Adrenal gland (tissue), 5 donors: ENCODE measurements around the gene SZRD1.

Source experiments
- POLR2A ChIP-seq, 2 donors: fragments of 450-650 bp; IDR thresholded peaks; one replicate each; pipeline ENCODE4 v1.6.1; 2017; ENCODE audit warnings: antibody characterized with exemption in 2 of 2, mild to moderate bottlenecking in 2 of 2, moderate library complexity in 1 of 2
- TF ChIP-seq, protein P1 (sequence below), 6 experiments: fragments of 450-650 bp in 4 of 6; fragments of 200-600 bp in 2 of 6; sonication (generic) in 1 of 6; IDR thresholded peaks; 1 replicate in 5 of 6; 2 replicates in 1 of 6; pipeline versions ENCODE4 v1.5.1 to v1.8.0; 2016 to 2021; ENCODE audit warnings: antibody characterized with exemption in 6 of 6, mild to moderate bottlenecking in 2 of 6, moderate library complexity in 1 of 6
- donor health status: DM: no; HTN: no; CAD: no.

DNA sequence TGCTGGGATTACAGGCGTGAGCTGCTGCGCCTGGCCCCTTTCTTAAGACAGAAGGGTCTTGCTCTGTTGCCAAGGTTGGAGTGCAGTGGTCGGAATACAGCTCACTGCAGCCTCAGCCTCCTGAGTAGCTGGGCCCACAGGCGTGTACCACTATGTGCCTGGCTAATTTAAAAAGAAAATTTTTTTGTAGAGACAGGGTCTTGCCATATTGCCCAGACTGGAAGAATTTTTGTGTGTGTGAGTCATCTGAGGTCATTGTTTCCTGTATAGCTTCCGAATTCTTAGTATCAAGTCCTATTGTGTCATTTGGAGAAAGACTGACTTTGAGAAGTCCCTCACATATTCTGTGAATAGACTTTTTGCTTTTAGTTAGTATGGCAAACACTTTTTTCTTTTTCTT lies 4.7 kb downstream of the SZRD1 start:
- TF ChIP-seq, protein P1, sequence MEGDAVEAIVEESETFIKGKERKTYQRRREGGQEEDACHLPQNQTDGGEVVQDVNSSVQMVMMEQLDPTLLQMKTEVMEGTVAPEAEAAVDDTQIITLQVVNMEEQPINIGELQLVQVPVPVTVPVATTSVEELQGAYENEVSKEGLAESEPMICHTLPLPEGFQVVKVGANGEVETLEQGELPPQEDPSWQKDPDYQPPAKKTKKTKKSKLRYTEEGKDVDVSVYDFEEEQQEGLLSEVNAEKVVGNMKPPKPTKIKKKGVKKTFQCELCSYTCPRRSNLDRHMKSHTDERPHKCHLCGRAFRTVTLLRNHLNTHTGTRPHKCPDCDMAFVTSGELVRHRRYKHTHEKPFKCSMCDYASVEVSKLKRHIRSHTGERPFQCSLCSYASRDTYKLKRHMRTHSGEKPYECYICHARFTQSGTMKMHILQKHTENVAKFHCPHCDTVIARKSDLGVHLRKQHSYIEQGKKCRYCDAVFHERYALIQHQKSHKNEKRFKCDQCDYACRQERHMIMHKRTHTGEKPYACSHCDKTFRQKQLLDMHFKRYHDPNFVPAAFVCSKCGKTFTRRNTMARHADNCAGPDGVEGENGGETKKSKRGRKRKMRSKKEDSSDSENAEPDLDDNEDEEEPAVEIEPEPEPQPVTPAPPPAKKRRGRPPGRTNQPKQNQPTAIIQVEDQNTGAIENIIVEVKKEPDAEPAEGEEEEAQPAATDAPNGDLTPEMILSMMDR (IDR thresholded peaks at IDR 0.05) = no peak
- no peak for TF ChIP-seq POLR2A (IDR thresholded peaks at IDR 0.05)
